Measurements from ENCODE around the gene GTPBP3. TPM values are rescaled to one million over a fixed set of nuclear protein-coding genes. Genes with fewer than 3 reads are reported as not detected.
A peak's percentile ranks its signal among the peaks of the same experiment; 100 is the strongest.

Gene GTPBP3
- total and polyA plus RNA-seq, 2 of the 13 experiments (the other 11 are each of a cell fraction or from before 2014, with no cell fraction given) = 17.5 to 30.0 TPM

GRCh38 chr19:17336872-17337674 is at the start of gene GTPBP3 (continued):
- no peak for TF ChIP-seq ZHX1 (CRISPR knock-in tag; IDR thresholded peaks at IDR 0.05; ENCODE audit: low read depth)
- TF ChIP-seq ZBTB46 (CRISPR knock-in tag; IDR thresholded peaks at IDR 0.05; ENCODE audit: borderline replicate concordance) = no peak
- peak; percentile 92 for TF ChIP-seq ZFP36 (IDR thresholded peaks at IDR 0.05; ENCODE audit: borderline replicate concordance, low read depth, low read length, partially characterized antibody)
- no peak for TF ChIP-seq NFRKB (IDR thresholded peaks at IDR 0.05)
- TF ChIP-seq ZNF780A (CRISPR knock-in tag; IDR thresholded peaks at IDR 0.05) = no peak
- 0 out of 2 replicates have a peak, but pooled peaks have one; percentile 28 for TF ChIP-seq ARNTL (CRISPR knock-in tag; IDR thresholded peaks at IDR 0.05)
- TF ChIP-seq ZBTB44 (CRISPR knock-in tag; IDR thresholded peaks at IDR 0.05) = no peak
- no peak for TF ChIP-seq MLLT10 (CRISPR knock-in tag; IDR thresholded peaks at IDR 0.05)
- 0 out of 2 replicates have a peak, but pooled peaks have one; percentile 48 for TF ChIP-seq JUN (CRISPR knock-in tag; IDR thresholded peaks at IDR 0.05)
- 0 out of 2 replicates have a peak, but pooled peaks have one; percentile 35 for TF ChIP-seq ZNF746 (CRISPR knock-in tag; IDR thresholded peaks at IDR 0.05)
- TF ChIP-seq ZFP91 (CRISPR knock-in tag; IDR thresholded peaks at IDR 0.05; ENCODE audit: borderline replicate concordance) = peak; percentile 70; the same call in 1 of the 2 replicates
- no peak; the same call in 1 of the 2 replicates for TF ChIP-seq ZNF441 (CRISPR knock-in tag; IDR thresholded peaks at IDR 0.05; ENCODE audit: borderline replicate concordance)
- TF ChIP-seq SAP130 (CRISPR knock-in tag; IDR thresholded peaks at IDR 0.05; ENCODE audit: low read depth) = peak; percentile 86
- peak; percentile 83 for TF ChIP-seq CCDC6 (CRISPR knock-in tag; IDR thresholded peaks at IDR 0.05)
- no peak for TF ChIP-seq NFE2L1 (CRISPR knock-in tag; IDR thresholded peaks at IDR 0.05; ENCODE audit: borderline replicate concordance)
- TF ChIP-seq MEIS2 (CRISPR knock-in tag; IDR thresholded peaks at IDR 0.05) = peak; percentile 15; the same call in 1 of the 2 replicates
- no peak for TF ChIP-seq ZNF317 (CRISPR knock-in tag; IDR thresholded peaks at IDR 0.05)
- TF ChIP-seq ZNF75D (CRISPR knock-in tag; IDR thresholded peaks at IDR 0.05; ENCODE audit: borderline replicate concordance) = no peak
- TF ChIP-seq ZNF883 (CRISPR knock-in tag; IDR thresholded peaks at IDR 0.05; ENCODE audit: not compliant biosample characterization) = no peak
- TF ChIP-seq SKI (IDR thresholded peaks at IDR 0.05; ENCODE audit: partially characterized antibody) = no peak
- TF ChIP-seq EED (CRISPR knock-in tag; IDR thresholded peaks at IDR 0.05) = 0 out of 2 replicates have a peak, but pooled peaks have one; percentile 52
